OCI-LY1 (cell line): ENCODE results near the gene ACAP3.
"Not testable (repeated sequence)": the region's sequence is repeated elsewhere in the genome, so short reads cannot be mapped to it uniquely, and the experiment has no call there.

Experiments
- EZH2 ChIP-seq: fragments of 200-600 bp; sonication (generic), shearing (Covaris generic); IDR thresholded peaks from 2 replicates; pipeline ENCODE4 v1.8.0; 2017; ENCODE audit warnings: borderline replicate concordance, mixed run types, mild to moderate bottlenecking, antibody characterized with exemption, low read length, moderate library complexity, mixed read lengths
- TF ChIP-seq, protein P1 (sequence below): fragments of 200-600 bp; sonication (generic), shearing (Covaris generic); IDR thresholded peaks from 2 replicates; pipeline ENCODE4 v1.5.1; 2017; ENCODE audit warnings: mild to moderate bottlenecking, antibody characterized with exemption, low read length, moderate library complexity, mixed read lengths

DNA sequence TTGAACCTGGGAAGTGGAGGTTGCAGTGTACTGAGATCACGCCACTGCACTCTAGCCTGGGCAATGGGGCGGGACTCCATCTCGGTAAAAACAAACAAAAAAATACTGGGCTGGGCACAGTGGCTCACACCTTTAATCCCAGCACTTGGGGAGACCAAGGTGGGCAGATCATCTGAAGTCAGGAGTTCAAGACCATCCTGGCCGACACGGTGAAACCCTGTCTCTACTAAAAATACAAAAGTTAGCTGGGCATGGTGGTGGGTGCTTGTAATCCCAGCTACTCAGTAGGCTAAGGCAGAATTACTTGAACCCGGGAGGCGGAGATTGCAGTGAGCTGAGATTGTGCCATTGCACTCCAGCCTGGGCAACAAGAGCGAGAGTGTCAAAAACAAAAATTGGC is 8.5 kb upstream of the ACAP3 start:
- TF ChIP-seq, protein P1, sequence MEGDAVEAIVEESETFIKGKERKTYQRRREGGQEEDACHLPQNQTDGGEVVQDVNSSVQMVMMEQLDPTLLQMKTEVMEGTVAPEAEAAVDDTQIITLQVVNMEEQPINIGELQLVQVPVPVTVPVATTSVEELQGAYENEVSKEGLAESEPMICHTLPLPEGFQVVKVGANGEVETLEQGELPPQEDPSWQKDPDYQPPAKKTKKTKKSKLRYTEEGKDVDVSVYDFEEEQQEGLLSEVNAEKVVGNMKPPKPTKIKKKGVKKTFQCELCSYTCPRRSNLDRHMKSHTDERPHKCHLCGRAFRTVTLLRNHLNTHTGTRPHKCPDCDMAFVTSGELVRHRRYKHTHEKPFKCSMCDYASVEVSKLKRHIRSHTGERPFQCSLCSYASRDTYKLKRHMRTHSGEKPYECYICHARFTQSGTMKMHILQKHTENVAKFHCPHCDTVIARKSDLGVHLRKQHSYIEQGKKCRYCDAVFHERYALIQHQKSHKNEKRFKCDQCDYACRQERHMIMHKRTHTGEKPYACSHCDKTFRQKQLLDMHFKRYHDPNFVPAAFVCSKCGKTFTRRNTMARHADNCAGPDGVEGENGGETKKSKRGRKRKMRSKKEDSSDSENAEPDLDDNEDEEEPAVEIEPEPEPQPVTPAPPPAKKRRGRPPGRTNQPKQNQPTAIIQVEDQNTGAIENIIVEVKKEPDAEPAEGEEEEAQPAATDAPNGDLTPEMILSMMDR = not testable (repeated sequence)
- TF ChIP-seq EZH2 = not testable (repeated sequence)
